NT2/D1 (cell line): ENCODE data around the gene MRPS11.
"Not testable (repeated sequence)": the region's sequence is repeated elsewhere in the genome, so short reads cannot be mapped to it uniquely, and the experiment has no call there.

ENCODE experiments used
- DNase-seq: peaks from one replicate; pipeline ENCODE4 v3.0.0-alpha.2; 2011; ENCODE audit warnings: low read depth, low spot score
- H3K27me3 ChIP-seq: 2 replicates; pipeline ENCODE4 v1.6.0; 2011; ENCODE audit warnings: mild to moderate bottlenecking; ENCODE audit not compliant: insufficient read length, insufficient read depth
- H3K36me3 ChIP-seq: 2 replicates; pipeline ENCODE4 v1.6.1; 2011; ENCODE audit warnings: mild to moderate bottlenecking, low read length, mixed read lengths; ENCODE audit not compliant: insufficient read depth, insufficient read length
- H3K4me1 ChIP-seq: 2 replicates; pipeline ENCODE4 v1.5.1; 2011; ENCODE audit not compliant: insufficient read depth, insufficient read length
- H3K4me3 ChIP-seq: 2 replicates; pipeline ENCODE4 v1.5.1; 2011; ENCODE audit warnings: low read depth; ENCODE audit not compliant: insufficient read length
- H3K9ac ChIP-seq: 2 replicates; pipeline ENCODE4 v1.6.0; 2011; ENCODE audit warnings: low read depth; ENCODE audit not compliant: insufficient read length
- H3K9me3 ChIP-seq: 2 replicates; pipeline ENCODE4 v1.5.1; 2011; ENCODE audit warnings: mild to moderate bottlenecking, low read length; ENCODE audit not compliant: insufficient read depth
- SUZ12 ChIP-seq: IDR thresholded peaks from 2 replicates; pipeline ENCODE4 v1.6.1; 2011; ENCODE audit not compliant: insufficient read length, insufficient read depth; ENCODE audit errors: extremely low read depth
- YY1 ChIP-seq: IDR thresholded peaks from 2 replicates; pipeline ENCODE4 v1.6.1; 2011; ENCODE audit not compliant: insufficient read length, insufficient read depth
- ZNF274 ChIP-seq: IDR thresholded peaks from 2 replicates; pipeline ENCODE4 v1.6.1; 2011; ENCODE audit warnings: mild to moderate bottlenecking, low read depth, low read length

The MRPS11 gene

GRCh38 chr15:88431441-88431840 is 36.1 kb upstream of the MRPS11 start:
- Histone ChIP-seq H3K9me3 (no peaks in the 10 kb centered on the region), H3K4me3 (no peak overlapping the region), H3K27me3 (no peaks in the 10 kb centered on the region), H3K4me1 (peaks cover 9% of the 10 kb centered on the region), H3K9ac (no peak overlapping the region), H3K36me3 (no peaks in the 10 kb centered on the region)
- no peak for TF ChIP-seq YY1
- no peak for TF ChIP-seq SUZ12
- no peak for TF ChIP-seq ZNF274
- peak; percentile 39 for DNase-seq

DNA sequence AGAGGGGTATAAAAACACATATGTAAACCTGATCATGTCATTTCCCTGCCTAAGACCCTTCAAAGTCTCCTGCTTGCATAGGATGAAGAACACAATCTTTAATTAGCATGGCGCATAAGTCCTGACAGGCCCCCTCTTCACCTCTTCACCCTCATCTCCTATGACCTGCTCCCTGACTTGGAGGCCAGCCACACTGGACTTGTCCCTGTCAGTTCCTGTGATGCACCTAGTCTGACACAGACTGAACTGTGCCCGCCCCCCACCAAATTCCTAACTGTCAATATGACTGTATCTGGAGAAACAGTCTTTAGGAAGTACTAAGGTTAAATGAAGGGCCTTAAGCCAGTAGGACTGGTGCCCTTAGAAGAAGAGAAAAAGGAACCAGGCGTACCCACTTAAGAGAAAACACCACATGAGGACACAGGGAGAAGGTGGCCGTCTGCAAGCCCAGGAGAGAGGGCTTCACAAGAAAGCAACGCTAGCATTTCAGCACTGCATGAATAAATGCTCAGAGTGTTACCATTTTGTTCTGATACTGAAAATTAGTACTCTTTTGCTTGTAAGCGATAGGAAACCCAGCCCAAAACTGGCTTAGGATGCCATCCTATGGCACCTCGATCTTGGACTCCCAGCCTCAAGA is 34.3 kb upstream of the MRPS11 start:
- TF ChIP-seq ZNF274 (no peak), YY1 (no peak), SUZ12 (no peak)
- no peak overlapping the region for H3K9ac ChIP-seq
- H3K27me3 ChIP-seq: no peaks in the 10 kb centered on the region
- H3K9me3 ChIP-seq: no peaks in the 10 kb centered on the region
- no peak for DNase-seq
- H3K36me3 ChIP-seq: no peaks in the 10 kb centered on the region
- peaks cover 9% of the 10 kb centered on the region for H3K4me1 ChIP-seq
- H3K4me3 ChIP-seq: no peak overlapping the region

DNA sequence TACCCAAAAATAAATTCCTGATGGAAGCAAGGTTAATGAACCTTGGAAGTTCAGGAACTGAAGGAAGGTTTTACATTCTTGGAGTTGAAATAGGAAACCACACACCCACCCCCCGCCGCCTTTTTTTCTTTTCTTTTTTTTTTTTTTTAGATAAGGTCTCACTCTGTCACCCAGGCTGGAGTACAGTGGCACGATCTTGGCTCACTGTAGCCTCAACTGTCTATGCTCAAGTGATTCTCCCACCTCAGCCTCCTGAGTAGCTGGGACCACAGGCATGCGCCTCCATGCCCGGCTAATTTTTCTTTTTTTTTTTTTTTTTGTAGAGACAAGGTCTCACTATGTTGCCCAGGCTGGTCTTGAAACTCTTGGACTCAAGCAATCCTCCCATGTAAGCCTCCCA is 33.4 kb upstream of the MRPS11 start:
- DNase-seq, H3K9me3 ChIP-seq, H3K9ac ChIP-seq, H3K36me3 ChIP-seq, H3K4me3 ChIP-seq, H3K27me3 ChIP-seq, H3K4me1 ChIP-seq: not testable (repeated sequence)

- Histone ChIP-seq H3K9ac (no peak overlapping the region), H3K4me1 (peaks cover 3% of the 10 kb centered on the region), H3K4me3 (no peak overlapping the region), H3K9me3 (0 out of 2 replicates have a peak, but pooled peaks cover 4% of the 10 kb centered on the region), H3K27me3 (no peaks in the 10 kb centered on the region), H3K36me3 (no peaks in the 10 kb centered on the region)
- no peak for TF ChIP-seq ZNF274
- no peak for DNase-seq
Observed at GRCh38 chr15:88438181-88438580, 29.3 kb upstream of the MRPS11 start.

GRCh38 chr15:88440021-88440420 is 27.5 kb upstream of the MRPS11 start:
- Histone ChIP-seq H3K4me3 (no peak overlapping the region), H3K9ac (no peak overlapping the region), H3K9me3 (peaks cover 21% of the 10 kb centered on the region), H3K4me1 (no peaks in the 10 kb centered on the region), H3K27me3 (no peaks in the 10 kb centered on the region), H3K36me3 (no peaks in the 10 kb centered on the region)
- TF ChIP-seq YY1 (no peak), ZNF274 (no peak), SUZ12 (no peak)
- DNase-seq: no peak

DNA sequence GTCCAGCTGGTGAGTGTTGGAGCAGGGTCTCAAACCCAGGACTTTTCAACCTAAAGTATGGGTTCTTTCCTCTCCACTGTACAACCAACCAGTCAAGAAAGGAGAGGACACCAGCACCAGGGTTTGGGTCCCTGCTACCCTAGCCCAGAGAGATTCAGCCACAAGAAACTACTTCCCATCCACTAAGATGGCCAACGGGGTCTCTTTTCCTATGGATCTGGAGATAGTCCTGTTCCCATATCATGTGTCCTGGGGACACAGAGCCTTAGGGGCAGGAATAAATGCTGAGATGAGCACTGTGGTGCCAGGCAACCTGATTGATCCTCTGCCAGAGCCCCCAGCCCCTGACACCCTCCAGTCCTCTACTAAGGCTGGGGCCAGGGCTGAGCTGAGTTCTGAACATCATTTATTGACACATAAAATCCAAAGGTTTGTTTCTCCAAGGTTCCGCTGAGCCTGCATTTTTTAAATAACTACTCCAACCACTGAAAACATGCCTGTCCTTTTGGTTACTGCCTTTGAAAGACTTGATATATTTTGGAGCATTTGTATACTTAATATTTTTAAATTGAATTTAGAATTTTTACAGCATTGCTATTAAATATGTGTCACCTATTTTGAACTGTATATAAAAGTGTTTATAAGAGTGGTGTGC is 26.3 kb upstream of the MRPS11 start:
- Histone ChIP-seq H3K9ac (no peak overlapping the region), H3K4me3 (no peak overlapping the region)
- DNase-seq: no peak

GRCh38 chr15:88447206-88447605 is 20.3 kb upstream of the MRPS11 start:
- Histone ChIP-seq H3K4me1 (no peaks in the 10 kb centered on the region), H3K9ac (no peak overlapping the region), H3K4me3 (no peak overlapping the region), H3K27me3 (peaks cover 7% of the 10 kb centered on the region), H3K36me3 (no peaks in the 10 kb centered on the region), H3K9me3 (peaks cover 21% of the 10 kb centered on the region)
- no peak for TF ChIP-seq ZNF274
- TF ChIP-seq SUZ12: no peak
- TF ChIP-seq YY1: no peak
- DNase-seq: no peak

More for the DNA sequence above, 26.3 kb upstream of the MRPS11 start:
- TF ChIP-seq YY1 (no peak), SUZ12 (no peak), ZNF274 (no peak)
- no peaks in the 10 kb centered on the region for H3K27me3 ChIP-seq
- peaks cover 21% of the 10 kb centered on the region for H3K9me3 ChIP-seq
- no peaks in the 10 kb centered on the region for H3K4me1 ChIP-seq
- no peaks in the 10 kb centered on the region for H3K36me3 ChIP-seq
